ENCODE data around the gene SCYL1.
A peak's percentile ranks its signal among the peaks of the same experiment; 100 is the strongest.

The SCYL1 gene

GRCh38 chr11:65532388-65533064, 7.6 kb downstream of the SCYL1 start:
- no peak for DNase-seq (ENCODE audit: extremely low read depth in 1 of 2, low read depth in 1 of 2)

- no peak for DNase-seq (ENCODE audit: extremely low read depth in 1 of 2, low read depth in 1 of 2)
Measured at GRCh38 chr11:65535102-65535501, 10.2 kb downstream of the SCYL1 start.

GRCh38 chr11:65536412-65537295, 11.8 kb downstream of the SCYL1 start:
- DNase-seq (ENCODE audit: extremely low read depth in 1 of 2, low read depth in 1 of 2): no peak

GRCh38 chr11:65537296-65537597, 12.4 kb downstream of the SCYL1 start:
- DNase-seq (ENCODE audit: extremely low read depth in 1 of 2, low read depth in 1 of 2): no peak

GRCh38 chr11:65537620-65538231, 12.8 kb downstream of the SCYL1 start:
- no peak for DNase-seq (ENCODE audit: extremely low read depth in 1 of 2, low read depth in 1 of 2)

- DNase-seq (ENCODE audit: extremely low read depth in 1 of 2, low read depth in 1 of 2): no peak
Measured at GRCh38 chr11:65538232-65538914, 13.5 kb downstream of the SCYL1 start.

GRCh38 chr11:65538915-65539743, 14.2 kb downstream of the SCYL1 start:
- DNase-seq (ENCODE audit: extremely low read depth in 1 of 2, low read depth in 1 of 2): no peak

GRCh38 chr11:65539744-65540289, 14.9 kb downstream of the SCYL1 start:
- DNase-seq (ENCODE audit: extremely low read depth in 1 of 2, low read depth in 1 of 2): no peak

GRCh38 chr11:65540290-65541092, 15.6 kb downstream of the SCYL1 start:
- peak; percentile 71 to 77 for DNase-seq (ENCODE audit: extremely low read depth in 1 of 2, low read depth in 1 of 2)

GRCh38 chr11:65541093-65541982, 16.5 kb downstream of the SCYL1 start:
- no peak for DNase-seq (ENCODE audit: extremely low read depth in 1 of 2, low read depth in 1 of 2)

- DNase-seq (ENCODE audit: extremely low read depth in 1 of 2, low read depth in 1 of 2): no peak
Measured at GRCh38 chr11:65542738-65543390, 18.0 kb downstream of the SCYL1 start.

- no peak for DNase-seq (ENCODE audit: extremely low read depth in 1 of 2, low read depth in 1 of 2)
Measured at GRCh38 chr11:65545853-65546216, 21.0 kb downstream of the SCYL1 start.

- DNase-seq (ENCODE audit: extremely low read depth in 1 of 2, low read depth in 1 of 2): peak; percentile 92 to 96
Measured at GRCh38 chr11:65546217-65546958, 21.5 kb downstream of the SCYL1 start.

GRCh38 chr11:65547446-65548125, 22.7 kb downstream of the SCYL1 start:
- DNase-seq (ENCODE audit: extremely low read depth in 1 of 2, low read depth in 1 of 2): no peak

GRCh38 chr11:65548395-65548794, 23.5 kb downstream of the SCYL1 start:
- DNase-seq (ENCODE audit: extremely low read depth in 1 of 2, low read depth in 1 of 2): no peak

- no peak for DNase-seq (ENCODE audit: extremely low read depth in 1 of 2, low read depth in 1 of 2)
Measured at GRCh38 chr11:65549096-65549495, 24.2 kb downstream of the SCYL1 start.
